ENCODE data around the gene FGF10.

- TF ChIP-seq CTCF (IDR thresholded peaks at IDR 0.05) = no peak
- TF ChIP-seq POLR2A (IDR thresholded peaks at IDR 0.05) = no peak
These were observed 123.5 kb downstream of the FGF10 start for GRCh38 chr5:44265713-44266112.
